ENCODE data around the gene ENOSF1. TPM values are rescaled to one million over a fixed set of nuclear protein-coding genes. Genes with fewer than 3 reads are reported as not detected.

The ENOSF1 gene
- total RNA-seq, 2 donors from 2014 or later = 57.4 to 69.3 TPM

DNA sequence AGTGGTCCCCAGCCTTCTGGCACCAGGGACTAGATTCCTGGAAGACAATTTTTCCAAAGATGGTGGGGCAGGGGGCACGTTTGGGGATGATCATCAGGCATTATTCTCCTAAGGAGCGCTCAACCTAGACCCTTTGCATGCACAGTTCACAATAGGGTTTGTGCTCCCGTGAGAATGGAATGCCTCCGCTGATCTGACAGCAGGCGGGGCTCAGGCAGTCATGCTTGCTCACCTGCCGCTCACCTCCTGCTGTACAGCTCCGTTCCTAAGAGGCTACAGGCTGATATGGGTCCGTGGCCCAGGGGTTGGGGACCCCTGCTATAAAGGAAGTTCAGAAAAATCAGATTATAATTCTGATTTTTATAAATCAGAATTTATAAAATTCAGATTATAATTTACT, 77.3 kb downstream of the ENOSF1 start:
- no peak for DNase-seq
- peaks cover 40% of the 10 kb centered on the region for H3K27me3 Mint-ChIP-seq
- H3K9me3 ChIP-seq (ENCODE audit: control insufficient read depth, low read length, poor library complexity, severe bottlenecking) = no peaks in the 10 kb centered on the region
- H3K36me3 Mint-ChIP-seq (ENCODE audit: low read depth) = no peaks in the 10 kb centered on the region
- no peak overlapping the region for H3K27ac Mint-ChIP-seq
- H3K4me3 Mint-ChIP-seq = no peak overlapping the region
- ATAC-seq = no peak
- H3K4me1 Mint-ChIP-seq = no peaks in the 10 kb centered on the region

DNA sequence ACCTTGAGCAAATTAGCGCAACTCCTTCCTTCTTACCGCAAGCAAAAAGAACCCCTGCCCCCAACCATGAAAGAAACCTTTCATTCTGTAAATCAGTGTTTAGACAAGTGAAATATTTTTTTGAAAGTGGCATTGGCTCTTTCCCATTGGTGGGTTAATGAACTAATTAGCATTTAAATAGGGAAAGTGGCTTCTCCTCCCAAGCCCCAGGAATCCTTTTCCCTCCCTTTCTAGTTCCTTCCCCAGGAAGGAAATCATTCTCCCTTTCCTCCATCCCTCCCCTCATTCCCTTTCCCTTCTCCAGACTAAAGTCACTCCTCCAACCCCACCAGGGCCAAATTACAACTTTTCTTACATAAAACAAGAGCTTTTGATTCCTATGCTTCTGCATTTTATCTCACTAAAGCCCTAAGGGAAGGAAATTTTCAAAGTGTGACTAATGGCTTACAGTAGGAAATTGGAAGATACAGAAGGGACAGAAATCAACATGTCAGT, 77.8 kb downstream of the ENOSF1 start:
- H3K4me3 Mint-ChIP-seq = no peak overlapping the region
- peaks cover 46% of the 10 kb centered on the region for H3K27me3 Mint-ChIP-seq
- no peak for DNase-seq
- H3K9me3 ChIP-seq (ENCODE audit: control insufficient read depth, low read length, poor library complexity, severe bottlenecking) = no peaks in the 10 kb centered on the region
- no peak overlapping the region for H3K27ac Mint-ChIP-seq
- H3K4me1 Mint-ChIP-seq = no peaks in the 10 kb centered on the region
- H3K36me3 Mint-ChIP-seq (ENCODE audit: low read depth) = no peaks in the 10 kb centered on the region
- ATAC-seq = no peak

DNA sequence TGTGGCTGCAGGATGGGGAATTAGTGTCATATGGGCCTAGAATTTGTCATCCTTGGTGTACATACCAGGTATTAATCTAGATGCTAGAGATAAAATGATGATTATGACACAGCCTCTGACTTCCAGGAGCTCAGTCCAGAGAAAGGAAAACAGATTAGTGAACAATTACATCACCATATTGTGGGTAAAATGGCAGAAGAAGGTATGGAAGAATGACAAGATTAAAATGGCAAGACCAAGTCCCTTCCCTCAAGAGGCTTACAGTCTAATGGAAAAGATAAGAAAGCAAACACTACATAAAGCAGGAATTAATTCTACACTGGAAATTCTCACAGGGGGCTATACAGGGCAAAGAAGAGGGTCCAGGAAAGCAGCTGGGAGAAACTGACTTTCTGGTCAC, 80.9 kb downstream of the ENOSF1 start:
- Mint-ChIP-seq H3K27me3 (peaks cover 52% of the 10 kb centered on the region), H3K27ac (no peak overlapping the region), H3K36me3 (ENCODE audit: low read depth) (no peaks in the 10 kb centered on the region), H3K4me3 (no peak overlapping the region), H3K4me1 (no peaks in the 10 kb centered on the region)
- ATAC-seq (no peak), DNase-seq (no peak)
- no peaks in the 10 kb centered on the region for H3K9me3 ChIP-seq (ENCODE audit: control insufficient read depth, low read length, poor library complexity, severe bottlenecking)

DNA sequence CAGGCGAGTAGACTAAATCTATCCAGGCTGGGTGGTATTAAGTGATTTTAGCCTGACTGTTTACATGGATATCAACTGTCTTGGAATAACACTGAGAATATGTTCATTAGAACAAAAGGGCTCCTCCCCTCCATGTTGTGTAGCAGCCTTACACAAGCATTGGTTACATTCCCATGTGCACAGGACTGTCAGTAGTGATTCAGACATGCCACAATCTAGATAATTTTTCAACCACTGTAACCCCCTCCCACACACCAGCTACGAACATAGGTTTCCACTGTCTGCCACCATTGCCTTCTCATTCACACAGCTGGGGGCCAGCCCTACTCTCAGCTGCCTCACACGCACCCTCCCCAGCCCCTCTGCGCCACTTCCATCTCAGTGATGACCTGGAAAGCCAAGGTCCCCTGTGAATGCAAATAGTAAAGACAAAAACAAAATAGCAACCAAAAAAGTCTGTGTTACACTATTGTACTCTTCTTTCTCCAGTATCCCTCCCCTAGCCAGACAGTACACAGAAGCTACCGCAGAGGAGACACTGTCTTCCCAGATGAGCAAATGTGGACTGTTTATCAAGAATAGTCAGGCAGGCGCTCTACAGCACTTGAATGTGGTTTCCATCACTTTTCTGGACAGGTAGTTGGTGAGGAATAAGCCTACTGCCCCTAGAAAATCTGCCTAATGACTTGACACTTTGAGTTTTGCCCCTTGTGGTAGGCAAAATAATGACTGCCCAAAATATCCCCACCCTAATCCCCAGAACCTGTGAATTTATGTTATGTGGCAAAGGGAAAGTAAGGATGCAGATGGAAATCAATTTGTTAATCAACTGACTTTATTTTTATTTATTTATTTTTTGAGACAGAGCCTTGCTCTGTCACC, 82.9 kb downstream of the ENOSF1 start:
- peaks cover 57% of the 10 kb centered on the region for H3K27me3 Mint-ChIP-seq
- no peaks in the 10 kb centered on the region for H3K9me3 ChIP-seq (ENCODE audit: control insufficient read depth, low read length, poor library complexity, severe bottlenecking)
- no peak overlapping the region for H3K4me3 Mint-ChIP-seq
- DNase-seq (no peak), ATAC-seq (no peak)
- no peaks in the 10 kb centered on the region for H3K36me3 Mint-ChIP-seq (ENCODE audit: low read depth)
- H3K27ac Mint-ChIP-seq = no peak overlapping the region
- H3K4me1 Mint-ChIP-seq = no peaks in the 10 kb centered on the region

DNA sequence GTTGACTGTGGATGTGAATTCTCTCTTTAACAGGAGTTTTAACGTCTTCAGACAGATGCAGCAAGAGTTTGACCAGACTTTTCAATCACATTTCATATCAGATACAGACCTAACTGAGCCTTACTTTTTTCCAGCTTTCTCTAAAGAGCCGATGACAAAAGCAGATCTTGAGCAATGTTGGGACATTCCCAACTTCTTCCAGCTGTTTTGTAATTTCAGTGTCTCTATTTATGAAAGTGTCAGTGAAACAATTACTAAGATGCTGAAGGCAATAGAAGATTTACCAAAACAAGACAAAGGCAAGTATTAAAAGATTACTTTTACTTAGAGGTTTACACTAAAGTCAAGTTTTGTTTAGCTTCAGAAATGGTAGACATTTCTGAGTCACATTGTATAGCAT, 85.2 kb downstream of the ENOSF1 start:
- Mint-ChIP-seq H3K4me3 (no peak overlapping the region), H3K27ac (no peak overlapping the region), H3K27me3 (peaks cover 54% of the 10 kb centered on the region), H3K4me1 (no peaks in the 10 kb centered on the region), H3K36me3 (ENCODE audit: low read depth) (no peaks in the 10 kb centered on the region)
- no peaks in the 10 kb centered on the region for H3K9me3 ChIP-seq (ENCODE audit: control insufficient read depth, low read length, poor library complexity, severe bottlenecking)
- DNase-seq = no peak
- no peak for ATAC-seq

DNA sequence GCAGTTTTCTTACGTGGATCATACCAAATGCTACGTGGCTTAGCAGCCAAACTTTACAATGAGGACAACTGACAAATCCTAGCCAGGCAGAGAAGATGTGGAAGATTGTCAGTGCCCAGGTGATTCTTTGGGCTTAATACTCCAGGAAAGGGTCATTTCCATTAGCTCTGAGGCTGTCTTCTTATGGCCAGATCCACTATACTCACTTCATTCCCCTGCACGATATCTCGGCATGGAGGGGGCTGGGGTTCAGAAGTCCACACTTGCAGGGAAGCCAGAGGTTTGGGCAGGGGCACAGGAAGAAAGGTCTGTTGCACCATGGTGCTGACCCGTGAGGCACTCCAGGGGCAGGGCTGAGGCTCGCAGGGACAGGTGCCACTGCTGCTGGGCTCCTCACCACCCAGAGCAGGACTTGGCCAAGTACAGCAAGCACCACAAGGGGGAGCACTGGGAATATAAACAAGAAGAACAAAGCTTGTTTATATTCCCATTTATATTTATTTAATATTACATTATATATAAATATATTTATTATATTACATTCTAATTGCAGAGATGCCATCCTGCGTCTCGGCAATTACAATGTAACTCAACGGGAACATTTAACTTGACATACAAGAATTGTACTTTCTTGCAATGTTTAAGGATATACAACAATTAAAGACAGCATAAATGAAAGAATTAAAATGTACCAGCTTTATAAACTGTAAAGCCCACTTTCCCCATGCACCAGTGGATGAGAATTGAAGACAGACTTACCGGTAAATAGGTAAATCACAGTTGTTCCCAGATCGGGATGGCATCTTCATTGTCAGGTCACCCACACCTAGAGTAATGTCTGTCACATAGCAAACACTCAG, 88.4 kb downstream of the ENOSF1 start:
- Mint-ChIP-seq H3K36me3 (ENCODE audit: low read depth) (peaks cover 1% of the 10 kb centered on the region), H3K4me3 (no peak overlapping the region), H3K27ac (no peak overlapping the region), H3K4me1 (no peaks in the 10 kb centered on the region), H3K27me3 (peaks cover 42% of the 10 kb centered on the region)
- DNase-seq = peak; percentile 9 to 42 (median 24)
- ATAC-seq = peak; percentile 79
- no peaks in the 10 kb centered on the region for H3K9me3 ChIP-seq (ENCODE audit: control insufficient read depth, low read length, poor library complexity, severe bottlenecking)

DNA sequence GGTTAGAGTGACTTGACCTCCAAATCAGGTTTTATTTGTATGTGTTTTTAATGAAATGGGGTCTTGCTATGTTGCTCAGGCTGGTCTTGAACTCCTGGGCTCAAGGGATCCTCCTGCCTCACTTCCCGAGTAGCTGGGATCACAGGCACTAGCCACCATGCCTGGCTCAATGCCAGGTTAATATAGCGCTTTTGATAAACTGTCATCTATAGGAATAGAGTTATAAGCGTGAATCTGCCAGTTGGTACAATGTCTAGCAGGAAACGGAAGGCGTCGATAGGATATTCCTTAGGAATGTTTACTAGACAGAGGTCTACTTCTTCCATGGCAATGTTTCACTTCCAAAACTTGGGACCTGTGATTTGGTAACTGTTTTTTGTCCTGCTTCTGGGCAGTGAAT, 90.1 kb downstream of the ENOSF1 start:
- Mint-ChIP-seq H3K4me1 (no peaks in the 10 kb centered on the region), H3K27me3 (peaks cover 44% of the 10 kb centered on the region), H3K36me3 (ENCODE audit: low read depth) (peaks cover 2% of the 10 kb centered on the region), H3K27ac (no peak overlapping the region), H3K4me3 (no peak overlapping the region)
- DNase-seq (no peak), ATAC-seq (no peak)
- no peaks in the 10 kb centered on the region for H3K9me3 ChIP-seq (ENCODE audit: control insufficient read depth, low read length, poor library complexity, severe bottlenecking)

DNA sequence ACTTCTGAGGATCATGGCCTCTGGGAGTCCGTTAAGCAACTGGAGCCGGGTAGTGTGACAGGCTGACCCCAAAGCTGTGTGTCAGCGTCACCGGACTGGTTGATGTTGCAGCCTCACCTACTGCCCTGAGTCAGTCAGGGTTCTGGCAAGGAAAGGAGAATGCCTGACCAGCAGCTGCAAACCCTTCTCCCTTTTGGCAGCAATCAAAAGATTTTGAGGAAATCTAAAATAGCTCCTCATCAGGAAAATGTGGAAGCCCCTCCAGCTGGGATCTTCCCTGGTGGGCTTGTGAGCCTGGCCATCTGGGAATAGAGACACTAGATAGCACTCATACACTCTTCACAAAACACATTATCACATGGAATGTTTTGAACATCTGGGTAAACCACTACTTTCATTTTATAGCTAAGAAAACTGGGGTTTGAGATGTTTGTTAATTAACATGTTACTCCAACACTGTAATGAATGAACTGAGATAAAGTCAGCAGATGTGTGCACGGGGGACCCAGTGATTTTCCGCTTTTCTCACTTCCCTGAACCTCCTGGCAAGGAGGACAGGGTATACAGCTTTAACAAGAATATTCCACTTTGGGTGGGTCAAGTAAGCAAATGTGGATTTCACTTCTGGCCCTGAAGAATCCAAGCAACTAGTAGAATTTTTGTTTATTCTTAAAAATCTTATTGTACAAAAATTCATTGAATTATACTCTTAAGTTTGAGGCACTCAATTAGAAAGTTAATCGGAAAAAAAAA, 91.0 kb downstream of the ENOSF1 start:
- no peaks in the 10 kb centered on the region for H3K9me3 ChIP-seq (ENCODE audit: control insufficient read depth, low read length, poor library complexity, severe bottlenecking)
- ATAC-seq (no peak), DNase-seq (no peak)
- Mint-ChIP-seq H3K4me3 (no peak overlapping the region), H3K27ac (no peak overlapping the region), H3K36me3 (ENCODE audit: low read depth) (peaks cover 2% of the 10 kb centered on the region), H3K4me1 (peaks cover 1% of the 10 kb centered on the region), H3K27me3 (peaks cover 40% of the 10 kb centered on the region)

Other genes with a start within 250 kb of the ENOSF1 start
- not detected for gene COLEC12, start 211.9 kb downstream of the ENOSF1 start, total RNA-seq
- gene CETN1, start 132.2 kb downstream of the ENOSF1 start, total RNA-seq = not detected
- gene CLUL1, start 115.6 kb downstream of the ENOSF1 start, total RNA-seq = not detected
- 1 to 10 TPM in 1 of 2 donors, under 1 TPM in 1; 0.60 to 2.5 TPM for gene TYMS, start 55.0 kb downstream of the ENOSF1 start, total RNA-seq
- 1 to 10 TPM; 6.9 to 7.1 TPM for gene YES1, start 99.6 kb upstream of the ENOSF1 start, total RNA-seq
- gene ADCYAP1, start 192.2 kb upstream of the ENOSF1 start, total RNA-seq = not detected

Measured in T-helper 17 cell (primary cell).